Measurements from ENCODE around the gene MYRIP.

MYRIP gene

GRCh38 chr3:40216471-40216870 lies 407.1 kb downstream of the MYRIP start:
- no peak for TF ChIP-seq POLR2AphosphoS5 (IDR thresholded peaks at IDR 0.05; ENCODE audit: low read depth, low read length)

DNA sequence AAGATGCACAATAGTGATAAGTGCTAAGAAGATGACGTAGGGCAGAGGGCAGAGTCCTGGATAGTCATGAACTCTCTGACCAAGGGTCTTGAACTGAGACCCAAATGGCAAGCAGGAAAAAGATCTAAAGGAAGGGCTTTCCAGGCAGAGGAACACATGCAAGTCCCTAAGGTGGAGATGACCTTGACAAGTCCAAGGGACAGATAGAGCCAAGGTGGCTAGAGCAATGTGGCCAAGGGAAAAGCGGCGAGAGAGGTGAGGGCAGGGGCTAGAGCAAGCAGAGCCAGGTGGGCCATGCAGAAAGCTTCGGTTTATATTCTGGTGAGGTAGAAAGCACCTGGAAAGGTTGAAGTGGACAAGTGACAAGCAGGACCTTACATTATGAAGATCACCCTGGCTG lies 414.4 kb downstream of the MYRIP start:
- TF ChIP-seq POLR2AphosphoS5 (IDR thresholded peaks at IDR 0.05; ENCODE audit: low read depth, low read length) (no peak), FOXP2 (optimal IDR thresholded peaks at IDR 0.05; ENCODE audit: borderline replicate concordance, extremely low read depth, extremely low read length, insufficient read depth) (no peak), SIN3A (IDR thresholded peaks at IDR 0.05; ENCODE audit: borderline replicate concordance, insufficient read depth, low read length) (no peak), TAF1 (IDR thresholded peaks at IDR 0.05; ENCODE audit: borderline replicate concordance, insufficient read depth, low read length) (no peak)
- TF ChIP-seq, protein P1, sequence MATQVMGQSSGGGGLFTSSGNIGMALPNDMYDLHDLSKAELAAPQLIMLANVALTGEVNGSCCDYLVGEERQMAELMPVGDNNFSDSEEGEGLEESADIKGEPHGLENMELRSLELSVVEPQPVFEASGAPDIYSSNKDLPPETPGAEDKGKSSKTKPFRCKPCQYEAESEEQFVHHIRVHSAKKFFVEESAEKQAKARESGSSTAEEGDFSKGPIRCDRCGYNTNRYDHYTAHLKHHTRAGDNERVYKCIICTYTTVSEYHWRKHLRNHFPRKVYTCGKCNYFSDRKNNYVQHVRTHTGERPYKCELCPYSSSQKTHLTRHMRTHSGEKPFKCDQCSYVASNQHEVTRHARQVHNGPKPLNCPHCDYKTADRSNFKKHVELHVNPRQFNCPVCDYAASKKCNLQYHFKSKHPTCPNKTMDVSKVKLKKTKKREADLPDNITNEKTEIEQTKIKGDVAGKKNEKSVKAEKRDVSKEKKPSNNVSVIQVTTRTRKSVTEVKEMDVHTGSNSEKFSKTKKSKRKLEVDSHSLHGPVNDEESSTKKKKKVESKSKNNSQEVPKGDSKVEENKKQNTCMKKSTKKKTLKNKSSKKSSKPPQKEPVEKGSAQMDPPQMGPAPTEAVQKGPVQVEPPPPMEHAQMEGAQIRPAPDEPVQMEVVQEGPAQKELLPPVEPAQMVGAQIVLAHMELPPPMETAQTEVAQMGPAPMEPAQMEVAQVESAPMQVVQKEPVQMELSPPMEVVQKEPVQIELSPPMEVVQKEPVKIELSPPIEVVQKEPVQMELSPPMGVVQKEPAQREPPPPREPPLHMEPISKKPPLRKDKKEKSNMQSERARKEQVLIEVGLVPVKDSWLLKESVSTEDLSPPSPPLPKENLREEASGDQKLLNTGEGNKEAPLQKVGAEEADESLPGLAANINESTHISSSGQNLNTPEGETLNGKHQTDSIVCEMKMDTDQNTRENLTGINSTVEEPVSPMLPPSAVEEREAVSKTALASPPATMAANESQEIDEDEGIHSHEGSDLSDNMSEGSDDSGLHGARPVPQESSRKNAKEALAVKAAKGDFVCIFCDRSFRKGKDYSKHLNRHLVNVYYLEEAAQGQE (IDR thresholded peaks at IDR 0.05; ENCODE audit: insufficient read depth in 1 of 2, low read depth in 2 of 2, low read length in 2 of 2): no peak

DNA sequence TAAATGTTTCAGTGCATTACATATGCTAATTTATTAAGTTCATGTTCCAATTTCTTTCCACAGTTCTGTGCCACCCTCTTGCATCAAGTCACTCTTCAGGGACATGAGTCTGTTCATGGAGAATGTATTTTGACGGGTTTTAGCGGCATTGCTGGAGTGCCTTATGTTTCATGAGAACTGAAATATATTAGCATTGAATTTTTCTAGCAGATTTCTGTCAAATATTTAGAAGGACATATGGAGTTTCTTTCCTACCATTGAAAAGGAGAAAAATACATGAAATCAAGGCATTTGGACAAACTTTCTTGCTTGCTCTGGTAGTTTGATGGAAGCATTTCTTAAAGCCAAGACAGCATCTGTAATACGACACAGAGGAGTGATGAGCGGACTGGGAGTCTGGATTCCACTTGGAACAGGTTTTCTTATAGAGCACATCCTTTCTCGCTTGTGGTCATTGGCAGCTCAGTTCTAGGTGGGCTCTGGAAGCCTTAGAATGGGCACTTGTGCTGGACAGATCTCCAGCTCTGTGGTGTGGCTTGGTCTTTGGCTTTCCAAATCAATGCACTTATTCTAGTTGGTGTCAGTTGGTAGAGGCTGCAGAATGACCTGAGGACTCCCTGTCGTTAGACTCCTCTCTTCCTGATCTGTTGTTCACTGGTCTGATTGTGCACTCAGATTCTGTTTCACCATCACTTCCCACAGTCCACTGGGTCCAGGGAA lies 415.5 kb downstream of the MYRIP start:
- TF ChIP-seq TAF1 (IDR thresholded peaks at IDR 0.05; ENCODE audit: borderline replicate concordance, insufficient read depth, low read length): no peak
- no peak for TF ChIP-seq POLR2AphosphoS5 (IDR thresholded peaks at IDR 0.05; ENCODE audit: low read depth, low read length)
- TF ChIP-seq SIN3A (IDR thresholded peaks at IDR 0.05; ENCODE audit: borderline replicate concordance, insufficient read depth, low read length): no peak
- TF ChIP-seq, protein P1 (IDR thresholded peaks at IDR 0.05; ENCODE audit: insufficient read depth in 1 of 2, low read depth in 2 of 2, low read length in 2 of 2): no peak
- no peak for TF ChIP-seq FOXP2 (optimal IDR thresholded peaks at IDR 0.05; ENCODE audit: borderline replicate concordance, extremely low read depth, extremely low read length, insufficient read depth)

- TF ChIP-seq, protein P1 (IDR thresholded peaks at IDR 0.05; ENCODE audit: insufficient read depth in 1 of 2, low read depth in 2 of 2, low read length in 2 of 2): no peak
- TF ChIP-seq TAF1 (IDR thresholded peaks at IDR 0.05; ENCODE audit: borderline replicate concordance, insufficient read depth, low read length) (no peak), FOXP2 (optimal IDR thresholded peaks at IDR 0.05; ENCODE audit: borderline replicate concordance, extremely low read depth, extremely low read length, insufficient read depth) (no peak), POLR2AphosphoS5 (IDR thresholded peaks at IDR 0.05; ENCODE audit: low read depth, low read length) (no peak), SIN3A (IDR thresholded peaks at IDR 0.05; ENCODE audit: borderline replicate concordance, insufficient read depth, low read length) (no peak)
Observed at GRCh38 chr3:40226636-40227035, 417.2 kb downstream of the MYRIP start.

- no peak for TF ChIP-seq SIN3A (IDR thresholded peaks at IDR 0.05; ENCODE audit: borderline replicate concordance, insufficient read depth, low read length)
- TF ChIP-seq, protein P1 (IDR thresholded peaks at IDR 0.05; ENCODE audit: insufficient read depth in 1 of 2, low read depth in 2 of 2, low read length in 2 of 2): no peak
- TF ChIP-seq FOXP2 (optimal IDR thresholded peaks at IDR 0.05; ENCODE audit: borderline replicate concordance, extremely low read depth, extremely low read length, insufficient read depth): no peak
- no peak for TF ChIP-seq POLR2AphosphoS5 (IDR thresholded peaks at IDR 0.05; ENCODE audit: low read depth, low read length)
- TF ChIP-seq TAF1 (IDR thresholded peaks at IDR 0.05; ENCODE audit: borderline replicate concordance, insufficient read depth, low read length): no peak
Observed at GRCh38 chr3:40228792-40229350, 419.5 kb downstream of the MYRIP start.

Data from PFSK-1 (cell line).